Activated CD4-positive, alpha-beta T cell treated with anti-CD3 and anti-CD28 coated beads, Interleukin-2, amount 10 ng/mL, durations not matched to agents 24 days and 14 days (primary cell): ENCODE results near the gene CYLD. TPM values are rescaled to one million over a fixed set of nuclear protein-coding genes. Genes with fewer than 3 reads are reported as not detected.

ENCODE experiments used
- DNase-seq: peaks from one replicate; pipeline ENCODE4 v3.0.0; 2022
- H3K27ac Mint-ChIP-seq: one replicate; pipeline ENCODE4 v1.8.0; 2022; ENCODE audit warnings: mild to moderate bottlenecking, mixed read lengths
- H3K27me3 Mint-ChIP-seq: one replicate; pipeline ENCODE4 v1.8.0; 2022; ENCODE audit warnings: mixed read lengths
- H3K36me3 Mint-ChIP-seq: one replicate; pipeline ENCODE4 v1.8.0; 2022; ENCODE audit warnings: low read depth, mild to moderate bottlenecking, mixed read lengths
- H3K4me1 Mint-ChIP-seq: one replicate; pipeline ENCODE4 v1.8.0; 2021; ENCODE audit warnings: mixed read lengths
- H3K4me3 Mint-ChIP-seq: one replicate; pipeline ENCODE4 v1.8.0; 2022; ENCODE audit warnings: mild to moderate bottlenecking, moderate library complexity, mixed read lengths
- H3K9me3 Mint-ChIP-seq: one replicate; pipeline ENCODE4 v1.8.0; 2021; ENCODE audit warnings: mixed read lengths
- intact Hi-C: fragments of 100-400 bp; cut with micrococcal nuclease; formaldehyde crosslinking; loops from one replicate; pipeline ENCODE4 v1.15.1; 2023
- total RNA-seq: library from RNA; stranded (reverse); gene quantifications from 2 replicates; pipeline ENCODE4 v1.2.3, GENCODE V29; 2022

CYLD gene
- total RNA-seq, 1 donor from 2014 or later: 178 TPM

GRCh38 chr16:50704245-50704644 is 37.6 kb upstream of the CYLD start:
- peaks cover 65% of the 10 kb centered on the region for H3K36me3 Mint-ChIP-seq
- H3K9me3 Mint-ChIP-seq: peaks cover 31% of the 10 kb centered on the region
- no peak overlapping the region for H3K4me3 Mint-ChIP-seq
- no peak overlapping the region for H3K27ac Mint-ChIP-seq
- no peaks in the 10 kb centered on the region for H3K27me3 Mint-ChIP-seq
- intact Hi-C loops: no loop called here
- DNase-seq: no peak
- H3K4me1 Mint-ChIP-seq: peaks cover 51% of the 10 kb centered on the region

GRCh38 chr16:50705436-50706110 is 36.3 kb upstream of the CYLD start:
- H3K9me3 Mint-ChIP-seq: peaks cover 32% of the 10 kb centered on the region
- intact Hi-C loops: no loop called here
- H3K36me3 Mint-ChIP-seq: peaks cover 60% of the 10 kb centered on the region
- no peak for DNase-seq
- H3K27ac Mint-ChIP-seq: no peak overlapping the region
- H3K4me3 Mint-ChIP-seq: no peak overlapping the region
- H3K4me1 Mint-ChIP-seq: peaks cover 48% of the 10 kb centered on the region
- no peaks in the 10 kb centered on the region for H3K27me3 Mint-ChIP-seq

- Mint-ChIP-seq H3K27me3 (no peaks in the 10 kb centered on the region), H3K27ac (no peak overlapping the region), H3K9me3 (peaks cover 30% of the 10 kb centered on the region), H3K4me1 (peaks cover 46% of the 10 kb centered on the region), H3K4me3 (no peak overlapping the region), H3K36me3 (peaks cover 55% of the 10 kb centered on the region)
- intact Hi-C loops: no loop called here
- no peak for DNase-seq
These were observed 35.6 kb upstream of the CYLD start for GRCh38 chr16:50706250-50706649.

GRCh38 chr16:50708373-50709060 is 33.4 kb upstream of the CYLD start:
- H3K9me3 Mint-ChIP-seq: peaks cover 25% of the 10 kb centered on the region
- H3K27me3 Mint-ChIP-seq: no peaks in the 10 kb centered on the region
- intact Hi-C loops: loop anchor here (1.0 to 2.0 kb wide), 2 partner anchors 10 to 32 kb away; no protein-coding TSS in a partner anchor
- peak overlapping the region; percentile 46 for H3K4me3 Mint-ChIP-seq
- peaks cover 47% of the 10 kb centered on the region for H3K4me1 Mint-ChIP-seq
- DNase-seq: no peak
- H3K27ac Mint-ChIP-seq: peak overlapping the region; percentile 76
- peaks cover 47% of the 10 kb centered on the region for H3K36me3 Mint-ChIP-seq

GRCh38 chr16:50709061-50709684 is 32.7 kb upstream of the CYLD start:
- intact Hi-C loops: loop anchor here (2.0 kb wide), 1 partner anchor 32 kb away; no protein-coding TSS in a partner anchor
- Mint-ChIP-seq H3K4me1 (peaks cover 48% of the 10 kb centered on the region), H3K27me3 (no peaks in the 10 kb centered on the region), H3K9me3 (peaks cover 19% of the 10 kb centered on the region), H3K27ac (peak overlapping the region; percentile 76), H3K4me3 (peak overlapping the region; percentile 46), H3K36me3 (peaks cover 40% of the 10 kb centered on the region)
- no peak for DNase-seq

GRCh38 chr16:50709980-50710379 is 31.9 kb upstream of the CYLD start:
- H3K36me3 Mint-ChIP-seq: peaks cover 35% of the 10 kb centered on the region
- DNase-seq: no peak
- peak overlapping the region; percentile 14 for H3K4me3 Mint-ChIP-seq
- peak overlapping the region; percentile 72 for H3K27ac Mint-ChIP-seq
- peaks cover 15% of the 10 kb centered on the region for H3K9me3 Mint-ChIP-seq
- no peaks in the 10 kb centered on the region for H3K27me3 Mint-ChIP-seq
- H3K4me1 Mint-ChIP-seq: peaks cover 49% of the 10 kb centered on the region
- intact Hi-C loops: loop anchor here (2.0 kb wide), 1 partner anchor 31 kb away; no protein-coding TSS in a partner anchor

- no peak overlapping the region for H3K4me3 Mint-ChIP-seq
- H3K27me3 Mint-ChIP-seq: no peaks in the 10 kb centered on the region
- H3K9me3 Mint-ChIP-seq: peaks cover 11% of the 10 kb centered on the region
- H3K27ac Mint-ChIP-seq: no peak overlapping the region
- H3K36me3 Mint-ChIP-seq: peaks cover 26% of the 10 kb centered on the region
- H3K4me1 Mint-ChIP-seq: peaks cover 42% of the 10 kb centered on the region
- intact Hi-C loops: no loop called here
- DNase-seq: no peak
These were observed 30.8 kb upstream of the CYLD start for GRCh38 chr16:50711040-50711439.

- Mint-ChIP-seq H3K4me3 (no peak overlapping the region), H3K4me1 (peaks cover 41% of the 10 kb centered on the region), H3K36me3 (peaks cover 26% of the 10 kb centered on the region)
These were observed 29.9 kb upstream of the CYLD start for GRCh38 chr16:50711862-50712559.

GRCh38 chr16:50712560-50712898 is 29.4 kb upstream of the CYLD start:
- Mint-ChIP-seq H3K4me1 (peaks cover 36% of the 10 kb centered on the region), H3K27me3 (no peaks in the 10 kb centered on the region), H3K4me3 (no peak overlapping the region), H3K27ac (peak overlapping the region; percentile 22), H3K36me3 (peaks cover 21% of the 10 kb centered on the region), H3K9me3 (peaks cover 11% of the 10 kb centered on the region)
- intact Hi-C loops: no loop called here
- DNase-seq: no peak

More at GRCh38 chr16:50711862-50712559, 29.9 kb upstream of the CYLD start:
- Mint-ChIP-seq H3K27me3 (no peaks in the 10 kb centered on the region), H3K9me3 (peaks cover 11% of the 10 kb centered on the region), H3K27ac (no peak overlapping the region)
- no peak for DNase-seq
- intact Hi-C loops: no loop called here

- Mint-ChIP-seq H3K27ac (no peak overlapping the region), H3K9me3 (peaks cover 7% of the 10 kb centered on the region), H3K27me3 (no peaks in the 10 kb centered on the region), H3K4me1 (peaks cover 32% of the 10 kb centered on the region), H3K36me3 (peaks cover 18% of the 10 kb centered on the region), H3K4me3 (no peak overlapping the region)
- intact Hi-C loops: no loop called here
- DNase-seq: no peak
These were observed 28.9 kb upstream of the CYLD start for GRCh38 chr16:50712956-50713355.

GRCh38 chr16:50717091-50717490 is 24.8 kb upstream of the CYLD start:
- H3K9me3 Mint-ChIP-seq: no peaks in the 10 kb centered on the region
- H3K27me3 Mint-ChIP-seq: no peaks in the 10 kb centered on the region
- H3K4me1 Mint-ChIP-seq: peaks cover 31% of the 10 kb centered on the region
- DNase-seq: no peak
- H3K27ac Mint-ChIP-seq: no peak overlapping the region
- intact Hi-C loops: no loop called here
- peaks cover 14% of the 10 kb centered on the region for H3K36me3 Mint-ChIP-seq
- no peak overlapping the region for H3K4me3 Mint-ChIP-seq

GRCh38 chr16:50717494-50717893 is 24.4 kb upstream of the CYLD start:
- intact Hi-C loops: no loop called here
- H3K36me3 Mint-ChIP-seq: peaks cover 15% of the 10 kb centered on the region
- no peak overlapping the region for H3K27ac Mint-ChIP-seq
- H3K9me3 Mint-ChIP-seq: no peaks in the 10 kb centered on the region
- H3K4me3 Mint-ChIP-seq: no peak overlapping the region
- no peak for DNase-seq
- no peaks in the 10 kb centered on the region for H3K27me3 Mint-ChIP-seq
- H3K4me1 Mint-ChIP-seq: peaks cover 32% of the 10 kb centered on the region

GRCh38 chr16:50718061-50718760 is 23.7 kb upstream of the CYLD start:
- Mint-ChIP-seq H3K9me3 (peaks cover 2% of the 10 kb centered on the region), H3K36me3 (peaks cover 21% of the 10 kb centered on the region), H3K4me3 (no peak overlapping the region), H3K4me1 (peaks cover 32% of the 10 kb centered on the region), H3K27me3 (no peaks in the 10 kb centered on the region), H3K27ac (no peak overlapping the region)
- DNase-seq: no peak
- intact Hi-C loops: no loop called here
